Embryonic facial prominence (tissue), 1 donor: ENCODE measurements around the gene SLC5A5.
"Not testable (repeated sequence)": the region's sequence is repeated elsewhere in the genome, so short reads cannot be mapped to it uniquely, and the experiment has no call there.

Source experiments
- DNase-seq: peaks from one replicate; pipeline ENCODE4 v3.0.0-alpha.2; 2016; ENCODE audit errors: extremely low spot score

SLC5A5 gene

GRCh38 chr19:17871032-17871877 lies 490 bp upstream of the SLC5A5 start:
- DNase-seq: no peak

DNA sequence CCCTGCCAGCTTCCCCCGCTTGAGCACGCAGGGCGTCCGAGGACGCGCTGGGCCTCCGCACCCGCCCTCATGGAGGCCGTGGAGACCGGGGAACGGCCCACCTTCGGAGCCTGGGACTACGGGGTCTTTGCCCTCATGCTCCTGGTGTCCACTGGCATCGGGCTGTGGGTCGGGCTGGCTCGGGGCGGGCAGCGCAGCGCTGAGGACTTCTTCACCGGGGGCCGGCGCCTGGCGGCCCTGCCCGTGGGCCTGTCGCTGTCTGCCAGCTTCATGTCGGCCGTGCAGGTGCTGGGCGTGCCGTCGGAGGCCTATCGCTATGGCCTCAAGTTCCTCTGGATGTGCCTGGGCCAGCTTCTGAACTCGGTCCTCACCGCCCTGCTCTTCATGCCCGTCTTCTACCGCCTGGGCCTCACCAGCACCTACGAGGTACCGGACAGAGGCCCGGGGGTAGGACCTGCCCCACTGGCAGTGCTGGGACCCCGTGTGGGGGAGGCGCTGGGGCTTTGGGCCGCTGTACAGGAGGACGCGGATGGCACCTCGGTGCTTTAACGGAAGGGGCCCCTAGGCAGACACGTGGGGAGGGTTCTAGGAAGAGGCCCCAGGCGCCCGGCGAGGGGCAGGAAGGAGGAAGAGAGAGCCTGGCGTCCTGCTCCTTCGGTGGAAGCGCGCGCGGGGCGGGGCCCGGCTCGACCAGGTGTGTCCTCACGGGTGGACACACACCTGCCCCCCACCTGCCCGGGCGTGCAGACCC lies 681 bp downstream of the SLC5A5 start:
- DNase-seq: no peak

DNA sequence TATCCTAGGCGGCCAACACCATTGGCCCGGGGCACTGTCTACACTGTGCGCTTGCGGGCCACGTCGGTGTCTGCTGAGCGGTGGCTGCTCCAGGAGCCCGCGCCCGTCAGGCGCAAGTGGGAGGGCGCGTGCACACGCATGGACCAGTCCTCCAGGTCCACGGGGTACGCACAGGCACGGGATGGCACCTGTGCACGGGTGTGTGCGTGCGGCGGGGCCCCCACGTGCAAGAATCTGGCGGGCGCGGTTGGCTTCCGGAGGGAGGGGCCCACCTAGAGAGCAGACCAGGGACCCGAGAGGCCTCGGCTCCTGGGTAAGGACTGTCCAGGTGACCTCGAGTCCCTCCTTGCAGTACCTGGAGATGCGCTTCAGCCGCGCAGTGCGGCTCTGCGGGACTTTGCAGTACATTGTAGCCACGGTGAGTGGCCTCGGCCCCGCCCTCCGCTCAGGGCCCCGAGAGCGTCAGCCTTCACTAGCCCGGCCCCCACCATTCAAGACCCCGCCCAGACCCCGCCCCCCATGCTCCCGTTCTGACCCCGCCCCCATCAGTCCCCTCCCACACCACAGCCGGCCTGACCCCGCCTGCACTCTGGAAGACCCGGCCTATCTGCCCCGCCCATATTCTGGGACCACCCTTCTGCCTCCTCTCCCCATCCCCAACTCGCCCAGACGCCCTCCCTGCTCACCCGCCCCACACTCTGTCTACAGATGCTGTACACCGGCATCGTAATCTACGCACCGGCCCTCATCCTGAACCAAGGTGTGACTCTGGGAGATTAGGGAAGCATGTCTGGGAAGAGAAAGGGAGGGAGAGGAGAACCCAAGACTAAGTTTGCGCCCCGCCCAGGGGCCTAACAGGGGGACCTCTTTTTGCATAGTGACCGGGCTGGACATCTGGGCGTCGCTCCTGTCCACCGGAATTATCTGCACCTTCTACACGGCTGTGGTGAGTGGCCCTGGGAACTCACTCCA lies 2.3 kb downstream of the SLC5A5 start:
- DNase-seq: no peak

DNA sequence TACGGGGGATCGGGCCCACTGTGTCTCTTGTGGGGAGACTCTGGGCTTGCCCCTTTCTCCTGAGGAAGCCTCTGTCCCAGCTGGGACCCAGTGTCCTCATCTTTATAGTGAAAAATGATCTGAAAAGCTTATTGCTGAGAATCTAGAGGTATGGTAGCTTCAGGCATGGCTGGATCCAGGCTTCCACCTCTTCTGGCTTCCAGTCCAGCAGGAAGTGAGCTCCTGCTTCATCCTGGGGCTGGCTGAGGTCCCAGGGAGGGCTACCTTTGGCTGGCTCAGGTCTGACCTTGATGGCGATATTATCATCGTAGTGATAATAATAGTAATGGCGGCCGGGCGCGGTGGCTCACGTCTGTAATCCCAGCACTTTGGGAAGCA lies 3.0 kb downstream of the SLC5A5 start:
- no peak for DNase-seq

- DNase-seq: no peak
Observed at GRCh38 chr19:17877696-17878095, 6.0 kb downstream of the SLC5A5 start.

- DNase-seq: no peak
Observed at GRCh38 chr19:17879466-17879865, 7.7 kb downstream of the SLC5A5 start.

DNA sequence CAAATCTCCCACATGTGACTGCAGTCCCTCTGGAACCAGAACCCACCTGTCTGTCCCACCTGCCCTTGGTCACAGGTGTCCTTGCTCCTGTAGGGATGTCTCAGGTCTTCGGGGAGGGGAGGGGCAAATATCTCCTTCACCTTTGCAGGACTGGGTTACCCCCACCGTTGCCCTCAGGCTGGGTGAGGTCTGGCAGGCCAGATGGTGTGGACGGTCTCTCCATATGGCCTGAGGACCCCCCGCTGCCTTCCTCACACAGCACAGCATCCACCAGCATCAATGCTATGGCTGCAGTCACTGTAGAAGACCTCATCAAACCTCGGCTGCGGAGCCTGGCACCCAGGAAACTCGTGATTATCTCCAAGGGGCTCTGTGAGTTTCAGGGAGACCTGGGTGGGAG lies 10.0 kb downstream of the SLC5A5 start:
- no peak for DNase-seq

DNA sequence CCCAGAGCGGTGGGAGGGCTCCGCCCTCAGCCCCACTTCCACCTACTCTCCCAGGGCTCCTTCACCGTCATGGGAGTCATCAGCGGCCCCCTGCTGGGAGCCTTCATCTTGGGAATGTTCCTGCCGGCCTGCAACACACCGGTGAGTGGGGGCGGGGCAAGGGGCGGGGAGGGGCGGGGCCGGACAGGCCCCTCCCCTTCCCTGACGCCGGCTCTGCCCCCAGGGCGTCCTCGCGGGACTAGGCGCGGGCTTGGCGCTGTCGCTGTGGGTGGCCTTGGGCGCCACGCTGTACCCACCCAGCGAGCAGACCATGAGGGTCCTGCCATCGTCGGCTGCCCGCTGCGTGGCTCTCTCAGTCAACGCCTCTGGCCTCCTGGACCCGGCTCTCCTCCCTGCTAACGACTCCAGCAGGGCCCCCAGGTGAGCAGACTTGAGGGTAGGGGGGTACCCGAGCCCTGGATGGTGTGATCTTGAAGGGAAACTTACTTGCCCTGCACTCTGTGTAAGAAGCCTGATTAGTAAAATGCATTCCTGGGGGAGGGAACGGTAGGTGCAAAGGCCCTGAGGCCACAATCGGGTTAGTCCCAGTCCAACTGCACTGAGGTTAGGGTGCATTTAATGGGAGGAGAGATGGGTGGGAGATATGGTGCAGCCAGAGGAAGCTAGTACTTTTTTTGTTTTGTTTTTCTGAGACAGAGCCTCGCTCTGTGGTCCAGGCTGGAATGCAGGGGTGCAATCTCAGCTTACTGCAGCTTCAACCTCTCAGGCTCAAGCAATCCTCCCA lies 12.1 kb downstream of the SLC5A5 start:
- DNase-seq: no peak

DNA sequence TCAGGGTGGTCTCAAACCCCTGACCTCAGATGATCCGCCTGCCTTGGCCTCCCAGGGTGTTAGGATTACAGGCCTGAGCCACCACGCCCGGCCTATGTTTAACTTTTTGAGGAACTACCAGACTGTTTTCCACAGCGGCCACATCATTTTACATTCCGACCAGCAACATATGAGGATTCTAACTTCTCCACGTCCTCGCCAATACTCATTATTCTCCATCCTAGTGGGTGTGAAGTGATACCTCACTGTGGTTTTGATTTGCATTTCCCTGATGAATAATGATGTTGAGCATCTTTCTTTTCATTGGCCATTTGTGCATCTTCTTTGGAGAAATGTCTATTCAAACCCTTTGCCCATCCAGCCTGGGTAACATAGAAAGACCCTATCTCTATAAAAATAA lies 14.8 kb downstream of the SLC5A5 start:
- DNase-seq: no peak

- DNase-seq: not testable (repeated sequence)
Observed at GRCh38 chr19:17887221-17887620, 15.5 kb downstream of the SLC5A5 start.

- DNase-seq: no peak
Observed at GRCh38 chr19:17888260-17888659, 16.5 kb downstream of the SLC5A5 start.

DNA sequence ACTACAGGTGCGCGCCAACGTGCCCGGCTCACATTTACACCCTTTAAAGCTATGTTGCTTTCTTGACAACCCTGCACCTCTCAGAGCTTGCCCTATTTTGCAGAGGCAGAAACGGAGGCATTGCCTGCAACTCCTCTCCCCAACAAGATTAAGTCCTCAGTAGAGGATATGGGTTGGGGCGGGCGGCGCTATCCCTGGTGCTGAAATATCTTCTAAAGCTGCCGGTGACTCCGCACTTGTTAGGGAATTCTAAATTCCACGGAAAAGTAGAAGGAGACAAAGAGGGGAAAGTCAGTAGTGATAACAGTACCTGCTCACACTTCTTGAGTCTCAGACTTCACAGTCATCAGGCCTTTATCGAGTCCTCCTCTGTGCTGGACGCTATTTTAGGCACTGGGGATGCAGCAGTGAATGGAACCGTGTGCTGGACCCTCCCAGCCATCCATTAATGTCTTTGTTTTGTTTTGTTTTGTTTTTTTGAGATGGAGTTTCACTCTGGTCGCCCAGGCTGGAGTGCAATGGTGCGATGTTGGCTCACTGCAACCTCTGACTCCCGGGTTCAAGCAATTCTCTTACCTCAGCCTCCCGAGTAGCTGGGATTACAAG lies 18.0 kb downstream of the SLC5A5 start:
- DNase-seq: no peak

- DNase-seq: no peak
Observed at GRCh38 chr19:17893766-17894165, 22.0 kb downstream of the SLC5A5 start.

DNA sequence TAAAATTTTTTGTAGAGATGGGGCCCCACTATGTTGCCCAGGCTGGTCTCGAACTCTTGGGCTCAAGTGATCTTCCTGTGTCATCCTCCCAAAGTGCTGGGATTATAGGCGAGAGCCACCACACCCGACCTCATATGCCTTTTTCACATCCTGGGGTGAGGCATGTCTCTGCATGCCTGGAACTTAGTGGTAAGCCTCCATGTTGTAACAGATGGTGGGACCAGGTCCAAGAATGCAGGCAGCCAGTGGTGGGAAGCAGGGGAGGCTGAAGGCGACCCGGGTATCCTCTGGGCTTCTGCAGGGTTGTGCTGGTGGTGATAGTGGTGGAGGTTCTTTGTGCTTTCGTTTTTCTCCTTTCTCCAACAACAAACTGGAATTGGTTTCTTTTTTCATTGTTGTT lies 31.0 kb downstream of the SLC5A5 start:
- no peak for DNase-seq

- DNase-seq: no peak
Observed at GRCh38 chr19:17908244-17908643, 36.5 kb downstream of the SLC5A5 start.

- DNase-seq: no peak
Observed at GRCh38 chr19:17909003-17909732, 37.4 kb downstream of the SLC5A5 start.

DNA sequence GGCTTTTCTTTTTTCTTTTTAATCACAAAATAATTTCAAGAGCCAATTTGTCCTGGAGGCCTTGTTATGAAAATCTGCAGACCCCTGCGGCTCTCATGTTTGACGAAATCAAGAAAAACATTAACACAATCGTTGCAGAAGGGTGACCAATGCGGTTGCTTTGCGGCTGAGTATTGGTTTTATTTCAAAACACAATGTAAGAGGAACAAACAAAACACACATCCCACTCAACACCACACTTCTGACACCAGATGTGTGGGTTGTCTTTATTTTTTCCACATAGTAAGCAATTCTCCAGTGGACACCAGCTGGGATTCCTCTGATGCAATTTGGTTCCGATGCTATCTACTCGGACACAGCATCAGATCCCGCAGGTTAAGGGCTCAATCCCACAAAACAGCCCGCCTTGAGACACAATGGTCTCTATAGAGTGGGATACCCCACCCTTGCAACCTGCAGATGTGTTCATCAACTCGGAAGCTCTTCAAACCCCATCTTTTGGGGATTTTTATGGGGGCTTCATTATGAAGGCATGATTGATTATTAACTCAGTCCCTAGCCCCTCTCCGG lies 39.1 kb downstream of the SLC5A5 start:
- DNase-seq: no peak

DNA sequence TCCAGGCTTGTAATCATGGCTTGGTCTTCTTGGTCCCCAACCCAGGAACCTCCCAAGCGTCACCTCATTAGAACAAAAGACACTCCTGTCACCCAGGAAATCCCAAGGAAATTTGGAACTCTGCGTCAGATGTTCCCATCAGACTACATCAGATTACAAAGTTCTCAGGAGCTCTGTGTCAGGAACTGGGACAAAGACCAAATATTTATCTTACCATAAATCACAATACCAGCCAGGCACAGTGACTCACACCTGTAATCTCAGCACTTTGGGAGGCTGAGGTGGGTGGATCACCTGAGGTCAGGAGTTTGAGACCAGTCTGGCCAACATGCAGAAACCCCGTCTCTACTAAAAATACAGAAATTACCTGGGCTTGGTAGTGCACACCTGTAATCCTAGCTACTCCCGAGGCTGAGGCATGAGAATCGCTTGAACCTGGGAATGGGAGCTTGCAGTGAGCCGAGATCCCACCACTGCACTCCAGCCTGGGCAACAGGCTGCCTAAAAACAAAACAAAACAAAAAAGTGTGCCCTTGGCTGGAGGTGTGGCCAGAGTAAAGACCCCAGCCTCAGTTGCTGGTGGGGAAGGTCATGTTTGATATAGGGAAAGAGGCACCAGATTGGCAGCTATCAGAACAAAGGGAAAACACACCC lies 44.3 kb downstream of the SLC5A5 start:
- no peak for DNase-seq

GRCh38 chr19:17918151-17918550 lies 46.4 kb downstream of the SLC5A5 start:
- not testable (repeated sequence) for DNase-seq
